Fibroblast of villous mesenchyme (primary cell): ENCODE measurements around the gene LILRB3. TPM values are rescaled to one million over a fixed set of nuclear protein-coding genes. Genes with fewer than 3 reads are reported as not detected.
"Not testable (repeated sequence)": the region's sequence is repeated elsewhere in the genome, so short reads cannot be mapped to it uniquely, and the experiment has no call there.

ENCODE experiments used
- DNase-seq: peaks from one replicate; pipeline ENCODE4 v3.0.0-alpha.2; 2010; ENCODE audit warnings: low read depth
- H3K4me3 ChIP-seq: 2 replicates; pipeline ENCODE4 v1.5.1; 2011; ENCODE audit warnings: low read depth, mild to moderate bottlenecking, low read length
- total RNA-seq: library from RNA; depleted of rRNA; stranded (reverse); fragments of >200 nt; gene quantifications from 2 replicates; pipeline ENCODE4 v1.2.3, GENCODE V29; 2012
- TF ChIP-seq, protein P1 (sequence below): IDR thresholded peaks from 2 replicates; pipeline ENCODE4 v1.5.1; 2012; ENCODE audit warnings: low read depth, mild to moderate bottlenecking, low read length; ENCODE audit not compliant: insufficient read depth

LILRB3 gene
- total RNA-seq, 1 donor, result not detected

DNA sequence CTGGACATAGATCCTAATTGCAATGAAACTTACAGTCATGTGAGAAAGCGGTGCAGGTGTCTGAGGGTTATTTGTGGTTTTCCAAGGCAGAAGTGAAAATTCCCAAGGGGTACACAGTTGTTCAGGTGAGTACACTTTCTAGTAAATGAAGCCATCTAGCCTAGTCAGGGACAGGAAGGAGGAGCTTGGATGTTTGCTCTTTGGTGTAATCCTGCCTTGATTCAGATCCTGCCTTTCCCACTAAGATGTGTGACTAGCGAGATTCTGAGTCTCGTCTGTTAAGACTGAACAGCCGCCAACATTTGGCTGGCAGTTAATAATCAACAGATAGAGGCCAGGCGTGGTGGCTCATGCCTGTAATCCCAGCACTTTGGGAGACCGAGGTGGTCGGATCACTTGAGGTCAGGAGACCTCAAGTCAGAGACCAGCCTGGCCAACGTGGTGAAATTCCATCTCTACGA is 19.6 kb downstream of the LILRB3 start:
- peak overlapping the region; percentile 88 for H3K4me3 ChIP-seq
- peak; percentile 62 for DNase-seq

DNA sequence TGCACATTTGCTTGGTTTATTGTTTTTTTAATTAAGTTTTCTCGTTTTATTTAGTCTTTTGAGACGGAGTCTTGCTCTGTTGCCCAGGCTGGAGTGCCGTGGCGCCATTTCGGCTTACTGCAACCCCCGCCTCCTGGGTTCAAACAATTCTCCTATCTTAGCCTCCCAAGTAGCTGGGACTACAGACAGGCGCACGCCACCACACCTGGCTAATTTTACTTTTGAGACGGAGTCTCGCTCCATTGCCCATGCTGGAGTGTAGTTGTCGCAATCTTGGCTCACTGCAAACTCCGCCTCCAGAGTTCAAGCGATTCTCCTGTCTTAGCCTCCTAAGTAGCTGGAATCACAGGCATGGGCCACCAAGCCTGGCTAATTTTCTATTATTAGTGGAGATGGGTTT is 20.8 kb downstream of the LILRB3 start:
- TF ChIP-seq, protein P1, sequence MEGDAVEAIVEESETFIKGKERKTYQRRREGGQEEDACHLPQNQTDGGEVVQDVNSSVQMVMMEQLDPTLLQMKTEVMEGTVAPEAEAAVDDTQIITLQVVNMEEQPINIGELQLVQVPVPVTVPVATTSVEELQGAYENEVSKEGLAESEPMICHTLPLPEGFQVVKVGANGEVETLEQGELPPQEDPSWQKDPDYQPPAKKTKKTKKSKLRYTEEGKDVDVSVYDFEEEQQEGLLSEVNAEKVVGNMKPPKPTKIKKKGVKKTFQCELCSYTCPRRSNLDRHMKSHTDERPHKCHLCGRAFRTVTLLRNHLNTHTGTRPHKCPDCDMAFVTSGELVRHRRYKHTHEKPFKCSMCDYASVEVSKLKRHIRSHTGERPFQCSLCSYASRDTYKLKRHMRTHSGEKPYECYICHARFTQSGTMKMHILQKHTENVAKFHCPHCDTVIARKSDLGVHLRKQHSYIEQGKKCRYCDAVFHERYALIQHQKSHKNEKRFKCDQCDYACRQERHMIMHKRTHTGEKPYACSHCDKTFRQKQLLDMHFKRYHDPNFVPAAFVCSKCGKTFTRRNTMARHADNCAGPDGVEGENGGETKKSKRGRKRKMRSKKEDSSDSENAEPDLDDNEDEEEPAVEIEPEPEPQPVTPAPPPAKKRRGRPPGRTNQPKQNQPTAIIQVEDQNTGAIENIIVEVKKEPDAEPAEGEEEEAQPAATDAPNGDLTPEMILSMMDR, result no peak
- peak; percentile 35 for DNase-seq
- peak overlapping the region; percentile 88 for H3K4me3 ChIP-seq

More for the DNA sequence above, 19.6 kb downstream of the LILRB3 start:
- TF ChIP-seq, protein P1, result no peak

DNA sequence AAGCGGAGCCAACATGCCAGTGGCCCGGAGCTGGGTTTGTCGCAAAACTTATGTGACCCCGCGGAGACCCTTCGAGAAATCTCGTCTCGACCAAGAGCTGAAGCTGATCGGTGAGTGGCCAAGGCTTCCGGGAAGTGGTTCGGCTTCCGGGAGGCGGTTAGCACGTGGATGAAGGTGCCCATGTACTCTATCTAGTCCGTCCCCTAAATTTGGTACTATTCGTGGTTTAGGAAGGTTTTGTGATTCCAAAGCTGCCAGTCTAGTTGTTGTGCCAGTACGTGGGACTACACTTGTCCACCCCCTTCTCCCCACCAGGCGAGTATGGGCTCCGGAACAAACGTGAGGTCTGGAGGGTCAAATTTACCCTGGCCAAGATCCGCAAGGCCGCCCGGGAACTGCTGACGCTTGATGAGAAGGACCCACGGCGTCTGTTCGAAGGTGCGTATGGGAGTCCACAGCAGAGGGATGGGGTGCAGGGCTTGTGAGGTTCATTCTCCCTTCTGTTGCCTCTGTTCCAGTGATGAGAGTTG is 21.6 kb downstream of the LILRB3 start:
- no peak for DNase-seq
- TF ChIP-seq, protein P1, result no peak
- peak overlapping the region; percentile 88 for H3K4me3 ChIP-seq

DNA sequence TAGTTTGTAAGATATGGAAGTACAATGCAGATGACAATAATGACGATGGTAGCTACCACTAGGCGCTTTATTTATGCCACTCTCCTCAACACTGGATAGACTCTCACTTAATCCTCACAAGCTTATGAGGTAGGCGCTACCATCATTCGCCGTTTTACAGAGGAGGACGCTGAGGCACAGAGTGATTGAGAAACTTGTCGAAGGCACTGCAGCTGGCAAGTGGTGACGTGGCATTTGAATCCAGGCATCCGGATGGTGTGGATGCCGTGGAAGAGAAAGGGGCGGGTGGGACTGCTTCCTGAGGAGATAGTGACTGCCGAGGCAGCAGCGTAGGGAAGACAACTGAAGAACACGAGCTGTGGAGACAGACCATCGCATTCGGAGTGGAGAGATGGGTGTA is 23.4 kb downstream of the LILRB3 start:
- DNase-seq, result peak; percentile 95
- TF ChIP-seq, protein P1, result no peak
- peak overlapping the region; percentile 88 for H3K4me3 ChIP-seq

- no peak overlapping the region for H3K4me3 ChIP-seq
- DNase-seq, result no peak
- TF ChIP-seq, protein P1, result no peak
Measured at GRCh38 chr19:54197121-54197520, 25.7 kb downstream of the LILRB3 start.

DNA sequence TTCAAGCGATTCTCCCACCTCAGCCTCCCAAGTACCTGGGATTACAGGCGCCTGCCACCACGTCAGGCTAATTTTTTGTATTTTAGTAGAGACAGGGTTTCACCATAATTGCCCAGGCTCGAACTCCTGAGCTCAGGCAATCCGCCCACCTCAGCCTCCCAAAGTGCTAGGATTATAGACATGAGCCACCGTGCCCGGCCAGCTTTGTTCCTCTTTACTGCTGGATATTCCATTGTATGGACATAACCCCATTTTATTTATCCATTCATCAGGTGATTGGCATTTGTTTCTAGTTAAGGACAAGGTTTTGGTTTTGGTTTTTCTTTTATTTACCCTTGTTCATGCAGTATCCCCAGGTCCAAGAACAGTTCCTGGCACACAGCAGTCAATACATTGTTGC is 26.3 kb downstream of the LILRB3 start:
- DNase-seq, result no peak

GRCh38 chr19:54194463-54194862 is 28.3 kb downstream of the LILRB3 start:
- not testable (repeated sequence) for DNase-seq, H3K4me3 ChIP-seq

More for the DNA sequence above, 26.3 kb downstream of the LILRB3 start:
- no peak overlapping the region for H3K4me3 ChIP-seq
- TF ChIP-seq, protein P1, result no peak
